H54 (cell line): ENCODE measurements around the gene KIAA1614.

ENCODE experiments used
- DNase-seq: peaks from one replicate; pipeline ENCODE4 v3.0.0; 2011; ENCODE audit warnings: low spot score, mixed read lengths; ENCODE audit not compliant: insufficient read length
- FAIRE-seq: peaks from 3 replicates; lab custom pipeline; 2011; peaks lifted over from hg19 to GRCh38; lab: Jason Lieb, UNC
- POLR2A ChIP-seq: IDR thresholded peaks from 2 replicates; pipeline ENCODE4 v1.6.1; 2011; ENCODE audit warnings: low read depth, mild to moderate bottlenecking, low read length

KIAA1614 gene

DNA sequence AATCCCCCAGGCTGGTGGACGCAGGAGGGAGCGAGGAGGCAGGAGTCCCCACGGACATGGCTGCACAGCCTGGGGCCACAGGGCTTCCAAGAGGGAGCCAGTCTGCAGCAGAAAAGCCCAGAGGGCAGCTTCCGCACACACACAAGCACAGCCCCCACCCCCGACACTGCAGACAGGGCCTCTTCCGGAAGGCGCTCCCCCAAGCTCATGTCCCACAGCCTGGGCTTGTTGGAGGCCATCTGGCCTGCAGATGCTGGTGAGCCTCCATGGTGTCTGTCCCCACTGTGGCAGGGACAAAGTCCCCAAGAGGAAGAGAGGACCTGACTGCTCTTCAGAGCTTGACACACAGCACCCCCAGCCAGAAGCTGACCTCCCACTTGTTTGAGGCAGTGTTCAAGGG, 13.4 kb upstream of the KIAA1614 start:
- FAIRE-seq = no peak
- no peak for TF ChIP-seq POLR2A
- DNase-seq = no peak

DNA sequence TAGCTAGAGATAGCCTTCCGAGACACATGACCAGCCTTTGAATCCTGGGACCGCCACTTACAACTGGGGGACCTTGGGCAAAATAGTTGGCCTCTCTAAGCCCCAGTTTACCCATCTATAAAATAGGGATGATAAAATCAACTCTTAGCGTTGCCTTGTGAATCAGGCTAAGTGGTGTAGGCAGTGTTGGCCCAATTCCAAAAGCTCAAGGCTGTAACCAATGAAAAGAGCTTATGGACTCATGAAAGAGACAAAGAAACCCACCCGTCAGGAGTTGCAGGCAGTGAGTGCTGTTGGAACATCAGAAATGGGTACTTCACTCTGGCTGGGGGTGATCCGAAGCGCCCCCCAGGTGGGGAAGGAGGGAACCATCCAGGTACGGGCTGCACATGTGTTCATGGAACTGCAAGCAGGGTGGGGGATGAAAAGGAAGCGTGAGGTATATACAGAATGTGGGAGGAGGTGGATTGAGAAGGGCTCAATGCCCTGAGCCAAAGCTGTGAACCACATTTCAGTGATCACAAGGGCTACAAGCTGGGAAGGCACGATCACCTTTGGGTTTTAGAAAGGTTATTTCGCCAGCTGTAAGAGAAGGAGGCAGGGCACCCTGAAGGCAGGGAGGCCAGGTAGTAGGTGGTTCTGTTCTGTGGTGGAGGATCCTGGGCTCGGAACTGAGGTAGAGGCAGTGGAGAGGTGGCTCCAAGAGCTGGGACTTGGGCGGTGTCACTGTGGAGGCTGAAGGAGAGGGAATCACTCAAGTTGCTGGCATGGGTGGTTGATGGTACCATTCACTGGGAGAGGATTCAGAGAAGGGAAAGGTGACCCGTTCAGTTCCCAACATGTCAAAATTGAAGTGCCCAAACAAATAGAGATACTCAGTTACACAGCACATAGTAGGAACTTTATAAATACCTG, 11.4 kb upstream of the KIAA1614 start:
- DNase-seq (no peak), FAIRE-seq (no peak)
- no peak for TF ChIP-seq POLR2A

DNA sequence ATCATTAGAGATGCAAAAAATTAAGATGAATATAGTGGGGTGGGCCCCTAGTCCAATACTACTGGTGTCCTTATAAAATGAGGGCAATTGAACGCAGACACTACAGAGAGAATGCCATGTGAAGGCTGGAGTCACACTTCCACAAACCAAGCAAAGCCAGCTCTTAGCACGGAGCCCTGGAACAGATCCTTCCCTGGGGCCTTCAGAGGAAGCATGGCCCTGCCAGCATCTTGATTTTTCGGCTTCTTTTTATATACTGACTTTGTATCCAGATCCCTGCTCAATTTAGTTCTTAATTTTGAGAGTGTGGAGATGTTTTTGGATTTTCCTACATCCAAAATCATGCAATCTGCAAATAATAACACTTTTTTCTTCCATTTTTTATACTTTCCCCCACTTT, 10.2 kb upstream of the KIAA1614 start:
- FAIRE-seq (no peak), DNase-seq (no peak)
- no peak for TF ChIP-seq POLR2A

DNA sequence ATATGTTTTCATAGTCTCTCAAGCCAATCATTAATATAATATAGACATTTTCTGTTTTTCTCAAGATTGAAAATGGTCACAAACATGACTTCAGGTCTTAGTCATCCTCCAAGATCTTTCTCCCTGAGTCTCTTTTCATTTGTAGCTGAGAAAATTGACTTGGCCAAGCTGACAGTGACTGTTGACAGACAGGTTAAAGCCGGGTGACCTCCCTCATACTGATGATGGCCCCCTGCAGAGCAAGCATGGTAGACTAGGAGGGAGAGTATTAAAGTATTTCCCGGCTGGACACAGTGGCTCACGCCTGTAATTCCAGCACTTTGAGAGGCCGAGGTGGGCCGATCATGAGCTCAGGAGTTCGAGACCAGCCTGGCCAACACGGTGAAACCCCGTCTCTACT, 6.8 kb upstream of the KIAA1614 start:
- DNase-seq (no peak), FAIRE-seq (no peak)
- no peak for TF ChIP-seq POLR2A

DNA sequence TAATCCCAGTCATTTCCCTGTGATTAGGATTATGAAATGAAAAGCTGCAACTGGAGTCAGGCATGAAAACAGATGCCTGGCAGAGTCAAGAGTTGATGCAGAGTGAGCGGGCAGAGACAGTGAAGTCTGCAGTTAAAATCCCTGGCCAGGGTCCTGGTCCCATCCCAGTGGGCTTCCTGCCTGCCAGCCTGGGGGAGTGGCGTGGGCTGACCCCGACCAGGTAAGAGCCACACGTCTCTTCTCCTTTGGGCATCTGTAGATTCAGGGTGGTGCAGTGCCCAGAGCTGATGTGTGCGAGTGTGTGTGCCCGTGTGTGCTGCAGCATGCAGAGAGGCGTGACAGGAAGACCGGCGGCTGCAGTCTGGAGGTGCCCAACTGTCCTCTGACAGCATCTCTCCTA, 6.2 kb upstream of the KIAA1614 start:
- FAIRE-seq (no peak), DNase-seq (no peak)
- TF ChIP-seq POLR2A = no peak

DNA sequence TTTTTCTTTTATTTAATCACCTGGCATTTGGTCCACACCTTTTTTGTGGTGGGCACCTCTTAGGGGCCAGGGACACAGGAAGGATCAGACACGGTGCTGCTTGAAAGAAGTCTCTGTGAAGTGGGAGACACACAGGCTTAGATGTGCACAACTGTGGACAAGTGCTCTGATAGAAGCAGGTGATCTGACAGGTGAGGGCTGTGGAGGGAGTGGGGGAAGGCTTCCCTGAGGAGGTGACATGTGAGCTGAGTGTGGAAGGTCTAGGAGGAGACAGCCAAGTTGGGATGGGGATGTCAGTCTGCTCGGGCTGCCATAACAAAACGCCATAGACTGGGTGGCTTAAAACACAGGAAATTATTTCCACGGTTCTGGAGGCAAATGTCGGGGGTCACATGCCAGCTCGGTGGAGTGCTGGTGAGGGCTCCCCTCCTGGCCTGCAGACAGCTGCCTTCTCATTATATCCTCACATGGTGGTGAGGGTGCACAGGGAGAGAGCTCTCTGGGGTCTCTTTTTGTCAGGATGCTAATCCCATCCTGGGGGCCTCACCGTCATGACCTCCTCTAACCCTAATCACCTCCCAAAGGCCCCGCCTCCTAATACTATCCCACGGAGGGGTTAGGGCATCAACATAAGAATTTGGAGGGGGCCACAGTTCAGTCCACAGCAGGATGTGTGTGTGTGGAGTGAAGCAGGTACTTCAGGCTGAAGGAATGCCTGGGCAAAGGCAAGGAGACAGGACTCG, 5.2 kb upstream of the KIAA1614 start:
- no peak for FAIRE-seq
- DNase-seq = no peak
- TF ChIP-seq POLR2A = no peak

DNA sequence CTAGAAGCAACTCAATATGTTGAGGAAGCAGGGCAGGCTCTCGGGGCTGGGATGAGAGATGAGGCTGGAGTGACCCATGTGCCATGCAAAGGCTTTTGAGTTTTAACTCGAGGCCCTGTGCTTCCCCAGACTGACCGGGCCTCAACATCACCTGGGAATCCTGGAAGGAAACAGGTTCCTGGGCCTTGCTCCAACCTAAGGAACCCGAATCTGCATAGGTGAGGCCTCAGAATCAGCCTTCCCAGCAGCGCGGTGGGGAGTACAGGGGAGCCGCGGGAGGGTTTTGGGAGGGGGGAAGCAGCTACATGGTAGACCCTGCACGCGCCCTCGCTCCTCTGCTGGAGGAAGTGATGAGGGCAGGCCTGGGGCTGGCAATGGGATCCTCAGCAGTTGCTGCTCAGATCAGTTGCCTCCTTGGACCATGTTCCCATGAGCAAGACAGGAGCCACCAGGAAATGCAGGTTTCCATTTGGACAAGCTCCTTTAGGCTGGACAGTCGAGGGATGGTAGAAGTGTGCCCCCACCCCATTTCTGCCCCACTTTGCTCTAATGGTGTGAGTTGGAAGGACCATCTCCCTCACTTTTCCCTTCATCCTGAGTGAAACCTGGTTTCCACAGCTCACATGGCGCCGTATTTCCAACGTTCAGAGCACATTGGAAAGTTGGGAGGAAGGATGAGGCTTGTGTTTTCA, 4.5 kb upstream of the KIAA1614 start:
- DNase-seq (no peak), FAIRE-seq (no peak)
- TF ChIP-seq POLR2A = no peak

DNA sequence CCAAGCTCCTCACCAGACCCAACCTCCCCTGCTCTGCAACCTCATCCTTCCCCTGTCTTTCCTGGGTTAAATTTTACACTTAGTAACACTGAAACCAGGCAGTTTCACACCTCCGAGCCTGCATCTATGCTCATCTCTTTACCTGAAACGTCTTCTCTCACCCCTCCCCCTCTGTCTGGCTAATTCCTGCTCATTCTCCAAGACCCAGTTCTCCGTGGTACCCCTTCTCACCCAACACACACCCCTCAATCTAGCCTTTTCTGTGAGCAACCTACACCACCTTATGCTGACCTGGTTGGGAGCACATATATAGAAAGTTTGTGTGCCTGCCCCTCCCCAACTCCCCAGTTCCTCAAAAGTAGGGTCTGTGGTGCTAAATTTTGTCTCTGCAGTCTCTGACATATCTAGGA, 3.7 kb upstream of the KIAA1614 start:
- TF ChIP-seq POLR2A = no peak
- no peak for FAIRE-seq
- DNase-seq = no peak

DNA sequence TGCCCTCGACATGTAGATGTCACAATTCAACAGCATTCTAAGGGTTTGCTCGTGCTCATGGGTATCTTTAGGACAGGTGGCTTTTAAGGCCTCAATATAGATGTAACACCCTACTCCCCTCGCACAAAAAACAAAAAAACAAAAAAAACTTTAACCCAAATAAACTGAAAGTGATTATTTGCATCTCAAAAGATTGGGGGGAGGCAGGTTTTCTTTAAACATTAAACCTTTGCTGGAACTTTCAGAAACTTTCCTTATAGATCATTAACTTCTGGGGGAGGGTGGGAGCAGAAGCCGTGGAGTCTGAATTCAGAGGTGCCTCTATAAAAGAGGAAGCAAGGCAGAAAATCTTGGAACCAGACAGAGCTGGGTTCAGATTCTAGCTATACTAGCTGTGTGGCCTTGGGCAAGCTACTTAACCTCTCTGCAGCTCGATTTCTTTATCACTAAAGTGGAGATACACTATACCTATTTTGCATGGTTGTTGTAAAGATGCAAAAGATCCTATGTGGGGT, 3.2 kb upstream of the KIAA1614 start:
- FAIRE-seq = no peak
- no peak for TF ChIP-seq POLR2A
- DNase-seq = no peak

DNA sequence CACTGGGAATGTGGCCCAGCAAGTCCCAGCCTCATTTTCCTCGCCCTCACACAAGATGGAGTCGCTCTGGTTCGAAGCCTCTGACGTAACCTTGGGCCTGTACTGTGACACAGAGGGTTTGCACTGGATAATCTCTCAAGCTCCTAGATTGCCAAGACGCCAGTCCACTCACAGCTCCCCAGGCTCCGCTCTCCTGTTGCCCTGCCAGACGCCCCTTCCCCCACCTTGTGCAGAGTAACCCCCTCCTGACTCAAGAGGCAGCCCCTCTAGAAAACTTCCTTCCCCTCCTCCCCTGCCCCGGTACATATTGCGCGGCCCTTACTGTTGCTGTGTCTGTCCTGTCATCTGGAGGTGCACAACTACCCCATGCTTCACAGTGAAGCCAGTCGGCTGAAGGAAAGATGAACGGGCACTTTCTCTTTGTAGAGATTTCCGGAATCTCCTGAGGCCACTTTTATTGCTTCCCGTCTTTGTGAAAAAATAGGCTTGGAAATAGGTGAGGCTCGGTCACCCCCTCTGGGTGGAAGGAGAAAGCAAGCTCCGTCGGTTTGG, 981 bp upstream of the KIAA1614 start:
- FAIRE-seq (no peak), DNase-seq (no peak)
- TF ChIP-seq POLR2A = no peak

DNA sequence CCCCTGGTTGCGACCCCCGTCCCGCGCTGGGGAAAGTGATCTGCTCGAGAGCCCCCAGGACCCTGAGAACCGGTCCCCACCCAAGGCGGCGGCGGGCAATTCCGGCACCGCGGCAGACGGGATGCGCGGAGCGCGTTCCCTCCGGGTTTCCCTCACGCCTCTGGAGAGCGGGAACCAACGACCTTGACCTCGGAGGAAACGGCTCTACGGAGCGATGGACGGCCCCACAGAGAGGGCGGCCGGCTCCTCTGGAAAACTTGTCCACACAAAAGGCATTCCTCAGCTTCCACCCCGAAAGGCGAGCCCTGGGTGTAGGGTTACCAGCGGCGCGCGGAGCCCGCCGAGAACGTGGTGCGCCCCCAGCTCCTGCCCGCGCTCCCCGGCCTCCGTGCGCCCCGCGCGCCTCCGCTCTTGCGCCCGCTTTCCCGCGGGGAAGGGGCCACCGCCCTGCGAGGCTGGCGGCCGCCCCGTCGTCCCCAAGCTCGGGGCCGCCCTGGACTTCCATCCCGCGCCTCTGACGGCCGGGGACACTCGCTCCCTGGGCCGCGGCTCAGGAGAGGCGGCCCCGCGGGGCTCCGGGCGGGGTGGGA, 391 bp upstream of the KIAA1614 start:
- FAIRE-seq = no peak
- peak; percentile 48 for TF ChIP-seq POLR2A
- DNase-seq = peak; percentile 52

DNA sequence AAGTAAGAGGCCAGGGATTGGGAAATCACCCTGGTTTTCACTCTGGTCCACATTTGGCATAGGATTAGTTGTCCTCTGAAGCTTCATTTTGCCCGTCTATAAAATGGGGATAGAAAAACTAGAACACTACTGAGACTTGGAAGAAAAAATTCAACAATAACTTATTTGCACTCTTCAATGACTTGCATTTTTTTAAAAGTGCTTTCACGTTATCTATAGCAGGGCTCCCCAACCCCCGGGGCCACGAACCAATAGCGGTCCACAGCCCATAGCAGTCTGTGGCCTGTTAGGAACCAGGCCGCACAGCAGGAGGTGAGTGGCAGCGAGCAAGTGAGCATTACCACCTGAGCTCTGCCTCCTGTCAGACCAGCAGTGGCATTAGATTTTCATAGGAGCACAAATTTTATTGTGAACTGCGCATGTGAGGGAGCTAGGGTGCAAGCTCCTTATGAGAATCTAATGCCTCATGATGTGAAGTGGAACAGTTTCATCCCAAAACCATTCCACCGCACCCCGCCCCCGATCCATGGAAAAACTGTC, 2.8 kb downstream of the KIAA1614 start:
- no peak for TF ChIP-seq POLR2A
- DNase-seq (no peak), FAIRE-seq (no peak)
